Gastrocnemius medialis (tissue), 4 donors: Measurements from ENCODE around the gene PPIP5K1.

Source experiments
- CTCF ChIP-seq, 5 experiments: fragments of 450-650 bp in 3 of 5; fragments of 200-600 bp in 2 of 5; sonication (generic) in 2 of 5; IDR thresholded peaks in 4 of 5; conservative IDR thresholded peaks in 1 of 5; 1 replicate in 4 of 5; 2 replicates in 1 of 5; pipeline ENCODE4 v1.5.1; 2016 to 2019; ENCODE audit warnings: antibody characterized with exemption in 5 of 5, mild to moderate bottlenecking in 3 of 5, moderate library complexity in 3 of 5
- POLR2A ChIP-seq, 2 donors: fragments of 450-650 bp; IDR thresholded peaks; one replicate each; pipeline ENCODE4 v1.6.1; 2017; ENCODE audit warnings: antibody characterized with exemption in 2 of 2, mild to moderate bottlenecking in 2 of 2, moderate library complexity in 2 of 2

- TF ChIP-seq CTCF (IDR thresholded peaks at IDR 0.05 in 4 of 5, conservative IDR thresholded peaks at IDR 0.05 in 1 of 5) (no peak), POLR2A (IDR thresholded peaks at IDR 0.05) (no peak)
These were observed 100.8 kb downstream of the PPIP5K1 start for GRCh38 chr15:43489191-43489590.
